Stimulated activated naive CD8-positive, alpha-beta T cell treated with anti-CD3 and anti-CD28 coated beads, Interleukin-15, Interleukin-2, amounts not matched to agents 100 U/mL and 50 U/mL, for 24 hours (primary cell): Measurements from ENCODE around the gene UNC50.
"Not testable (repeated sequence)": the region's sequence is repeated elsewhere in the genome, so short reads cannot be mapped to it uniquely, and the experiment has no call there.

Experiments used
- ATAC-seq: fragments of 150-1000 bp; cut with Tn5 transposase; one replicate; pipeline ENCODE4 v1.10.0; 2021
- DNase-seq: peaks from one replicate; pipeline ENCODE4 v3.0.0; 2021

The UNC50 gene

GRCh38 chr2:98576666-98577312, 31.6 kb upstream of the UNC50 start:
- DNase-seq, result no peak
- no peak for ATAC-seq

GRCh38 chr2:98577313-98577712, 31.1 kb upstream of the UNC50 start:
- DNase-seq (no peak), ATAC-seq (no peak)

- DNase-seq, result no peak
These were observed 30.2 kb upstream of the UNC50 start for GRCh38 chr2:98578231-98578630.

GRCh38 chr2:98579926-98580325, 28.5 kb upstream of the UNC50 start:
- no peak for ATAC-seq
- DNase-seq, result no peak

More at GRCh38 chr2:98578231-98578630, 30.2 kb upstream of the UNC50 start:
- no peak for ATAC-seq

GRCh38 chr2:98580656-98581284, 27.6 kb upstream of the UNC50 start:
- DNase-seq, result no peak
- no peak for ATAC-seq

GRCh38 chr2:98582523-98582922, 25.9 kb upstream of the UNC50 start:
- no peak for DNase-seq
- no peak for ATAC-seq

- no peak for DNase-seq
- no peak for ATAC-seq
These were observed 25.1 kb upstream of the UNC50 start for GRCh38 chr2:98583276-98583675.

- no peak for ATAC-seq
- DNase-seq, result no peak
These were observed 24.4 kb upstream of the UNC50 start for GRCh38 chr2:98583816-98584618.

GRCh38 chr2:98585386-98585785, 23.0 kb upstream of the UNC50 start:
- no peak for DNase-seq
- ATAC-seq, result no peak

GRCh38 chr2:98586551-98587140, 21.7 kb upstream of the UNC50 start:
- DNase-seq, result no peak

GRCh38 chr2:98588880-98589431, 19.4 kb upstream of the UNC50 start:
- no peak for ATAC-seq
- no peak for DNase-seq

More at GRCh38 chr2:98586551-98587140, 21.7 kb upstream of the UNC50 start:
- ATAC-seq, result no peak

- no peak for DNase-seq
- ATAC-seq, result no peak
These were observed 18.9 kb upstream of the UNC50 start for GRCh38 chr2:98589489-98589888.

GRCh38 chr2:98592565-98592964, 15.8 kb upstream of the UNC50 start:
- no peak for DNase-seq
- ATAC-seq, result no peak

GRCh38 chr2:98594665-98595064, 13.7 kb upstream of the UNC50 start:
- ATAC-seq, DNase-seq: not testable (repeated sequence)

- ATAC-seq, result no peak
These were observed 9.5 kb upstream of the UNC50 start for GRCh38 chr2:98598781-98599428.

GRCh38 chr2:98601532-98602132, 6.8 kb upstream of the UNC50 start:
- ATAC-seq, result no peak
- DNase-seq, result no peak

More at GRCh38 chr2:98598781-98599428, 9.5 kb upstream of the UNC50 start:
- DNase-seq, result no peak

- no peak for ATAC-seq
- DNase-seq, result no peak
These were observed 3.8 kb upstream of the UNC50 start for GRCh38 chr2:98604547-98604946.

GRCh38 chr2:98605076-98605475, 3.3 kb upstream of the UNC50 start:
- no peak for DNase-seq
- ATAC-seq, result no peak

- ATAC-seq (no peak), DNase-seq (no peak)
These were observed 2.0 kb upstream of the UNC50 start for GRCh38 chr2:98606431-98606830.

- DNase-seq, result no peak
- ATAC-seq, result no peak
These were observed 1.3 kb upstream of the UNC50 start for GRCh38 chr2:98607104-98607503.

- DNase-seq, result no peak
- no peak for ATAC-seq
These were observed 661 bp upstream of the UNC50 start for GRCh38 chr2:98607741-98608115.
